Ascending aorta (tissue), 2 donors: ENCODE results near the gene RC3H1. TPM values are rescaled to one million over a fixed set of nuclear protein-coding genes. Genes with fewer than 3 reads are reported as not detected.

Source experiments
- DNase-seq, 2 donors: peaks; one replicate each; pipeline ENCODE4 v3.0.0-alpha.2; 2019; ENCODE audit warnings: low spot score in 2 of 2
- H3K27ac ChIP-seq, 2 donors: fragments of 200-600 bp; sonication (generic); one replicate each; pipeline ENCODE4 v1.5.1; 2016 to 2017; ENCODE audit warnings: mild to moderate bottlenecking in 1 of 2
- H3K27me3 ChIP-seq: fragments of 200-600 bp; sonication (generic); one replicate; pipeline ENCODE4 v1.5.1; 2017
- H3K36me3 ChIP-seq, 2 donors: fragments of 200-600 bp; sonication (generic); one replicate each; pipeline ENCODE4 v1.5.1; 2016
- H3K4me1 ChIP-seq, 2 donors: fragments of 200-600 bp; sonication (generic); one replicate each; pipeline ENCODE4 v1.5.1; 2016 to 2017; ENCODE audit warnings: mild to moderate bottlenecking in 1 of 2
- H3K4me3 ChIP-seq, 2 donors: fragments of 200-600 bp; sonication (generic); one replicate each; pipeline ENCODE4 v1.5.1; 2016 to 2017; ENCODE audit warnings: mild to moderate bottlenecking in 1 of 2
- H3K9me3 ChIP-seq, 2 donors: fragments of 200-600 bp; sonication (generic); one replicate each; pipeline ENCODE4 v1.5.1; 2016
- intact Hi-C: fragments of 100-400 bp; cut with DNase I; formaldehyde crosslinking; loops from one replicate; pipeline ENCODE4 v1.15.1; 2023
- total RNA-seq: library from RNA; depleted of rRNA; stranded (reverse); fragments of >200 nt; gene quantifications from one replicate; pipeline ENCODE4 v1.1.0, GENCODE V29; 2016
- TF ChIP-seq, protein P1 (sequence below), 3 experiments: fragments of 200-600 bp in 2 of 3; fragments of 450-650 bp in 1 of 3; sonication (generic) in 2 of 3; IDR thresholded peaks; one replicate each; pipeline ENCODE4 v1.5.1; 2016 to 2019; ENCODE audit warnings: antibody characterized with exemption in 3 of 3, mild to moderate bottlenecking in 1 of 3, moderate library complexity in 1 of 3

Gene RC3H1
- total RNA-seq, 1 donor from 2014 or later, result 5.1 TPM

DNA sequence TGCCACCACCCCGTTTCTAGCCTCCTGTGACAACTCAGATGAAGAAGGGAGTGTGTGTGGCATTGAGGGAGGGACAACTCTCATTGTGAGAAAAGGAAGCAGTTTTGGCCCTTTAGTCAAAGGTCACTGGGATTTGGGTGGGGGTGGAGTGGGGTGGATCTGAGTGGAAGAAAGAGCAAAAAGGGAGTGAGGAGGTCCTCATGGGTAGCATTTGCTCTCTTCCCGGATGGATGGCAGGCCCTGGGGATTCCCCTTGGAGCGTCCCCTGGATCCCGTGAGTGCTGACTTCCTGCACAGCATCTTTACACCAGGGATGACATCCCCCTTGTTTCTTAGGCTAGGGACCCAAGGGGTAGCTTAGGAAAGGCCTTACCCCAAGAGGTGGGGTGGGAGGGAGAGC is 105.5 kb downstream of the RC3H1 start:
- no peaks in the 10 kb centered on the region for H3K9me3 ChIP-seq
- DNase-seq, result no peak
- no peaks in the 10 kb centered on the region for H3K27me3 ChIP-seq
- no peaks in the 10 kb centered on the region for H3K4me1 ChIP-seq
- intact Hi-C loops, result no loop called here
- TF ChIP-seq, protein P1, sequence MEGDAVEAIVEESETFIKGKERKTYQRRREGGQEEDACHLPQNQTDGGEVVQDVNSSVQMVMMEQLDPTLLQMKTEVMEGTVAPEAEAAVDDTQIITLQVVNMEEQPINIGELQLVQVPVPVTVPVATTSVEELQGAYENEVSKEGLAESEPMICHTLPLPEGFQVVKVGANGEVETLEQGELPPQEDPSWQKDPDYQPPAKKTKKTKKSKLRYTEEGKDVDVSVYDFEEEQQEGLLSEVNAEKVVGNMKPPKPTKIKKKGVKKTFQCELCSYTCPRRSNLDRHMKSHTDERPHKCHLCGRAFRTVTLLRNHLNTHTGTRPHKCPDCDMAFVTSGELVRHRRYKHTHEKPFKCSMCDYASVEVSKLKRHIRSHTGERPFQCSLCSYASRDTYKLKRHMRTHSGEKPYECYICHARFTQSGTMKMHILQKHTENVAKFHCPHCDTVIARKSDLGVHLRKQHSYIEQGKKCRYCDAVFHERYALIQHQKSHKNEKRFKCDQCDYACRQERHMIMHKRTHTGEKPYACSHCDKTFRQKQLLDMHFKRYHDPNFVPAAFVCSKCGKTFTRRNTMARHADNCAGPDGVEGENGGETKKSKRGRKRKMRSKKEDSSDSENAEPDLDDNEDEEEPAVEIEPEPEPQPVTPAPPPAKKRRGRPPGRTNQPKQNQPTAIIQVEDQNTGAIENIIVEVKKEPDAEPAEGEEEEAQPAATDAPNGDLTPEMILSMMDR (IDR thresholded peaks at IDR 0.05), result no peak
- H3K4me3 ChIP-seq, result no peak overlapping the region
- no peaks in the 10 kb centered on the region for H3K36me3 ChIP-seq
- H3K27ac ChIP-seq, result no peak overlapping the region

DNA sequence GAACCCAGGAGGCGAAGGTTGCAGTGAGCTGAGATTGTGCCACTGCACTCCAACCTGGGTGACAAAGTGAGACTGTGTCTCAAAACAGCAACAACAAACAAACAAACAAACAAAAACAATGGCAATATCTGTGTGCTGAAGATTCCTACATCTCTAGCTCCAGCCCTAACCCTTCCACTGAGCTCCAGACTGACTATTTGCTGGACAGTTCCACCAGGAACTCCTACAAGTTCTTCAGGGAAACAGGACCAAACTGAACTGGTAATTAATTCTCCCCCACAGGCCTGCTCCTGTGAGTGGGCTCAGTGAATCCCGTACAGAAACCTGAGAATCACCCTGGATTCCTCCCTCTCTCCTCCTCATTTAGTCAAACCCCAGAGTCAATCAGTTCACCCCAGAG is 106.6 kb downstream of the RC3H1 start:
- H3K36me3 ChIP-seq, result no peaks in the 10 kb centered on the region
- intact Hi-C loops, result no loop called here
- H3K9me3 ChIP-seq, result no peaks in the 10 kb centered on the region
- no peaks in the 10 kb centered on the region for H3K4me1 ChIP-seq
- TF ChIP-seq, protein P1 (IDR thresholded peaks at IDR 0.05), result no peak
- DNase-seq, result no peak
- H3K4me3 ChIP-seq, result no peak overlapping the region
- H3K27ac ChIP-seq, result no peak overlapping the region
- no peaks in the 10 kb centered on the region for H3K27me3 ChIP-seq

DNA sequence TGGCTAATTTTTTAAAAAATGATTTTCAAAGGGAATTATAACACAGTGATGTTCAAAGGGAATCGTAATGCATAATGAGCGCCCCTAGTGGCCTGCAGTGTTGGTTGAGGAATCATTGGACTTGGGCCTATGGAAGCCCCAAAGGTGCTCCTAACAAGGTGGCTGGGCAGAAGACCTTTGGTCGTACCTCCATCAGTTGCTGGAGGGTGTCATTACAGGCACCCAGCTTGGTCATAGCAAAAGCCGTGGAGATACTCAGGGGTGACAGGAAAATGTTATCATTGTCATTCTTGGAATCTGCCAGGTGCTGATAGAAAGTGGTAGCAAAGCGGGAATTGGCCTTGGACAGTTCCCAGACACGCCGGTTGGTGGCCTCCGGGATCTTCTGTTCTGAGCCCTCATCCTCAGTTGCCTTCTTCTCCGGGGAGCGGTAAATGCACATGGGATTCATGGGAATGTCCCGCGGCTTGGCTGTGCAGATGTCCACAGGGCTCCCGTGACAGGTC is 107.7 kb downstream of the RC3H1 start:
- intact Hi-C loops, result no loop called here
- Histone ChIP-seq H3K9me3 (no peaks in the 10 kb centered on the region), H3K27me3 (no peaks in the 10 kb centered on the region), H3K4me3 (no peak overlapping the region), H3K27ac (no peak overlapping the region), H3K4me1 (no peaks in the 10 kb centered on the region), H3K36me3 (no peaks in the 10 kb centered on the region)
- TF ChIP-seq, protein P1 (IDR thresholded peaks at IDR 0.05), result no peak
- DNase-seq, result no peak

DNA sequence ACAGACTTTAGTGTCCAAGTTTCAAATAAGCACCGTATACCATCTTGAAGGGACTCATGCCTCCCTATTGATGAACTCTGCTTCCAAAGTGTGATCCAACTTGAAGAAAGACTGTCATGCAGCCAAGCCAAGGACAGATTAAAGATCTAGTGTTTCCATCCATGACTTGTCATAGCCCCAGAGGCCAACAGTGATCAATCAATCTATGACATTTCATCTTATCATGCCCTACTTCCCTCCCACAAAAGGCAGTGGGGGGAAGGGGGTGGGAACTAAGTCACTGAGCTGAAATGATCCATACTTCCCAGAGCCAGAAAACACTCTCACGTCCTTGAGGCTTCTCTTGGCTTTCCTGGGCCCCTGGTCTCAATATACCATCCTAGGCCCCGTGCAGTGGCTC is 109.0 kb downstream of the RC3H1 start:
- TF ChIP-seq, protein P1 (IDR thresholded peaks at IDR 0.05), result no peak
- Histone ChIP-seq H3K36me3 (no peaks in the 10 kb centered on the region), H3K4me3 (no peak overlapping the region), H3K27ac (no peak overlapping the region), H3K27me3 (no peaks in the 10 kb centered on the region), H3K9me3 (no peaks in the 10 kb centered on the region), H3K4me1 (no peaks in the 10 kb centered on the region)
- no peak for DNase-seq
- intact Hi-C loops, result no loop called here

DNA sequence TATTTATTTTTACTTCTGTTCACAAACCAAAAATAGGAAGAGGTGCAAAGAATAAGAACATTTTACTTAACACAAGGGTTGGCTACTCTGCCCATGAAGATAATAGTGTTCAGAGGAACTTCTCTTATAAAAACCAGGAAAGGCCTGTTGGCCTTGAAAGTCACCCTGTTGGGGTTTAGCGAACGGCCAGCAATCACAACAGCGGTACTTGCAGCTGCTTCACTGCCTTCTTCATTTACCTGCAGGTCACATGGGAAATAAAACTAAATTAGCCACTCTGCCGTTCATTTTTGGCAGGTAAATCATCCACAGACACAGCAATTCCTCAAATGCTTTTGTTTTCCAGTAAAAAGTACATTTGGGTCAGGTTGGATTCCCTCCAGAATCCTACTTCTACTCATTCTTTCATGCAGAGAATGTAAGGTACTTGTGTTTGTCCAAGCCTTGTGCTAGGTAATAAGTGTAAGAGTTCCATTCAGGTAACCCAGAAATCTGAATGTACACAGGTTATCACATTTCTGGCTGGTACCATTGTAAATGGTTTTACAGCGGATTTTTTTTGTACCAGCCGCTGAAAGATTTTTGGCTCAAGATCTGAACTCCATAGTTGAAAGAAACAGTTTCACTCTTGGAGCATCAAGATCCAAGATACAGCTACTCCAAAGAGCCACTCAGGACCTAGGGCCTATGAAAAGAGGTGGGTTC is 118.2 kb downstream of the RC3H1 start:
- no peak for DNase-seq
- peaks cover 0 to 5% of the 10 kb centered on the region in 2 donors for H3K36me3 ChIP-seq
- no peak overlapping the region for H3K4me3 ChIP-seq
- H3K4me1 ChIP-seq, result no peaks in the 10 kb centered on the region
- no peak overlapping the region for H3K27ac ChIP-seq
- intact Hi-C loops, result no loop called here
- H3K27me3 ChIP-seq, result no peaks in the 10 kb centered on the region
- TF ChIP-seq, protein P1 (IDR thresholded peaks at IDR 0.05), result no peak
- no peaks in the 10 kb centered on the region for H3K9me3 ChIP-seq
